Measurements from ENCODE around the gene PRSS12. TPM values are rescaled to one million over a fixed set of nuclear protein-coding genes. Genes with fewer than 3 reads are reported as not detected.

PRSS12 gene
- 0.19 to 0.31 TPM (median 0.27 TPM) in 5 replicates for total RNA-seq (2022; extraction: Qiagen RNA extraction)

GRCh38 chr4:118352843-118353533 is at the start of gene PRSS12:
Gene PRSS12, minus strand, starts transcription at chr4:118353003. Its CDS starts 283 bp downstream, at chr4:118352720.

